Activated CD8-positive, alpha-beta T cell treated with anti-CD3 and anti-CD28 coated beads for 36 hours (primary cell): Measurements from ENCODE around the gene COPE. TPM values are rescaled to one million over a fixed set of nuclear protein-coding genes. Genes with fewer than 3 reads are reported as not detected.

ENCODE experiments used
- ATAC-seq: fragments of 200-7000 bp; cut with Tn5 transposase; one replicate; pipeline ENCODE4 v1.10.0; 2021; ENCODE audit warnings: mild to moderate bottlenecking, moderate library complexity
- CTCF ChIA-PET: fragments of 350-600 bp; sonication (Branson Sonifier 250); formaldehyde crosslinking; loops from one replicate; lab custom pipeline; 2021; ENCODE audit warnings: antibody characterized with exemption; lab: Charles Lee
- POLR2A ChIA-PET: fragments of 350-600 bp; sonication (Branson Sonifier 250); formaldehyde crosslinking; loops from one replicate; lab custom pipeline; 2021; ENCODE audit warnings: antibody characterized with exemption; lab: Charles Lee
- DNase-seq: peaks from one replicate; pipeline ENCODE4 v3.0.0-alpha.2; 2020
- H3K27ac Mint-ChIP-seq: one replicate; pipeline ENCODE4 v1.8.0; 2021; ENCODE audit warnings: mild to moderate bottlenecking, mixed read lengths
- H3K27me3 Mint-ChIP-seq: one replicate; pipeline ENCODE4 v1.8.0; 2021; ENCODE audit warnings: mixed read lengths
- H3K36me3 Mint-ChIP-seq: one replicate; pipeline ENCODE4 v1.8.0; 2021; ENCODE audit warnings: low read depth, mixed read lengths
- H3K4me1 Mint-ChIP-seq: one replicate; pipeline ENCODE4 v1.8.0; 2021; ENCODE audit warnings: low read depth, mixed read lengths
- H3K4me3 Mint-ChIP-seq: one replicate; pipeline ENCODE4 v1.8.0; 2021; ENCODE audit warnings: mild to moderate bottlenecking, moderate library complexity, mixed read lengths
- H3K9me3 Mint-ChIP-seq: one replicate; pipeline ENCODE4 v1.8.0; 2021; ENCODE audit warnings: mixed read lengths
- intact Hi-C: fragments of 100-400 bp; cut with micrococcal nuclease; formaldehyde crosslinking; loops from one replicate; pipeline ENCODE4 v1.10.0; 2022
- total RNA-seq, 2 experiments: library from RNA; stranded (reverse); gene quantifications; one replicate each; pipeline ENCODE4 v1.2.3, GENCODE V29; 2021
- TF ChIP-seq, protein P1 (sequence below): fragments of 200-600 bp; IDR thresholded peaks from one replicate; pipeline ENCODE4 v1.8.0; 2022; ENCODE audit warnings: antibody characterized with exemption, mild to moderate bottlenecking

The COPE gene
- total RNA-seq, 2 experiments from 2014 or later: 179 to 183 TPM

GRCh38 chr19:18899624-18900560 lies 19.3 kb downstream of the COPE start:
- CTCF ChIA-PET: no interaction called here
- H3K36me3 Mint-ChIP-seq: peaks cover 13% of the 10 kb centered on the region
- POLR2A ChIA-PET: interaction anchor here (1.0 to 1.2 kb wide), 2 partner anchors 19 to 21 kb away, joined by 3 to 4 read pairs; partner anchors contain the start of genes COPE and DDX49

GRCh38 chr19:18898607-18899408 lies 20.4 kb downstream of the COPE start:
- Mint-ChIP-seq H3K27ac (no peak overlapping the region), H3K4me3 (no peak overlapping the region), H3K9me3 (no peaks in the 10 kb centered on the region), H3K4me1 (peaks cover 2% of the 10 kb centered on the region), H3K27me3 (peaks cover 22% of the 10 kb centered on the region), H3K36me3 (peaks cover 12% of the 10 kb centered on the region)
- TF ChIP-seq, protein P1, sequence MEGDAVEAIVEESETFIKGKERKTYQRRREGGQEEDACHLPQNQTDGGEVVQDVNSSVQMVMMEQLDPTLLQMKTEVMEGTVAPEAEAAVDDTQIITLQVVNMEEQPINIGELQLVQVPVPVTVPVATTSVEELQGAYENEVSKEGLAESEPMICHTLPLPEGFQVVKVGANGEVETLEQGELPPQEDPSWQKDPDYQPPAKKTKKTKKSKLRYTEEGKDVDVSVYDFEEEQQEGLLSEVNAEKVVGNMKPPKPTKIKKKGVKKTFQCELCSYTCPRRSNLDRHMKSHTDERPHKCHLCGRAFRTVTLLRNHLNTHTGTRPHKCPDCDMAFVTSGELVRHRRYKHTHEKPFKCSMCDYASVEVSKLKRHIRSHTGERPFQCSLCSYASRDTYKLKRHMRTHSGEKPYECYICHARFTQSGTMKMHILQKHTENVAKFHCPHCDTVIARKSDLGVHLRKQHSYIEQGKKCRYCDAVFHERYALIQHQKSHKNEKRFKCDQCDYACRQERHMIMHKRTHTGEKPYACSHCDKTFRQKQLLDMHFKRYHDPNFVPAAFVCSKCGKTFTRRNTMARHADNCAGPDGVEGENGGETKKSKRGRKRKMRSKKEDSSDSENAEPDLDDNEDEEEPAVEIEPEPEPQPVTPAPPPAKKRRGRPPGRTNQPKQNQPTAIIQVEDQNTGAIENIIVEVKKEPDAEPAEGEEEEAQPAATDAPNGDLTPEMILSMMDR: no peak
- ATAC-seq (no peak), DNase-seq (no peak)
- ChIA-PET POLR2A (no interaction called here), CTCF (no interaction called here)
- intact Hi-C loops: no loop called here

More at GRCh38 chr19:18899624-18900560, 19.3 kb downstream of the COPE start:
- no peak for ATAC-seq
- peaks cover 2% of the 10 kb centered on the region for H3K4me1 Mint-ChIP-seq
- DNase-seq: no peak
- intact Hi-C loops: no loop called here
- H3K9me3 Mint-ChIP-seq: no peaks in the 10 kb centered on the region
- no peak overlapping the region for H3K27ac Mint-ChIP-seq
- no peak overlapping the region for H3K4me3 Mint-ChIP-seq
- TF ChIP-seq, protein P1: no peak
- peaks cover 16% of the 10 kb centered on the region for H3K27me3 Mint-ChIP-seq

GRCh38 chr19:18898081-18898606 lies 21.0 kb downstream of the COPE start:
- ChIA-PET CTCF (no interaction called here), POLR2A (no interaction called here)
- TF ChIP-seq, protein P1: no peak
- H3K27ac Mint-ChIP-seq: no peak overlapping the region
- no peak overlapping the region for H3K4me3 Mint-ChIP-seq
- peaks cover 12% of the 10 kb centered on the region for H3K36me3 Mint-ChIP-seq
- DNase-seq (no peak), ATAC-seq (no peak)
- H3K9me3 Mint-ChIP-seq: no peaks in the 10 kb centered on the region
- peaks cover 2% of the 10 kb centered on the region for H3K4me1 Mint-ChIP-seq
- intact Hi-C loops: no loop called here
- peaks cover 26% of the 10 kb centered on the region for H3K27me3 Mint-ChIP-seq

GRCh38 chr19:18897094-18898029 lies 21.8 kb downstream of the COPE start:
- H3K9me3 Mint-ChIP-seq: no peaks in the 10 kb centered on the region
- POLR2A ChIA-PET: interaction anchor here (0.6 kb wide), 1 partner anchor 317 kb away, joined by 3 read pairs; no protein-coding TSS in a partner anchor
- peaks cover 2% of the 10 kb centered on the region for H3K4me1 Mint-ChIP-seq
- H3K36me3 Mint-ChIP-seq: peaks cover 12% of the 10 kb centered on the region
- DNase-seq (no peak), ATAC-seq (no peak)
- intact Hi-C loops: no loop called here
- TF ChIP-seq, protein P1: no peak
- H3K4me3 Mint-ChIP-seq: no peak overlapping the region
- H3K27ac Mint-ChIP-seq: no peak overlapping the region
- peaks cover 28% of the 10 kb centered on the region for H3K27me3 Mint-ChIP-seq
- CTCF ChIA-PET: no interaction called here
